ENCODE results near the gene COMMD10. TPM values are rescaled to one million over a fixed set of nuclear protein-coding genes. Genes with fewer than 3 reads are reported as not detected.

The COMMD10 gene
- 29.1 and 30.3 TPM in 2 replicates for total RNA-seq

- FAIRE-seq (no peak), DNase-seq (ENCODE audit: low read depth) (peak; percentile 57)
- TF ChIP-seq CTCF (IDR thresholded peaks at IDR 0.05; ENCODE audit: insufficient read depth, low read length, severe bottlenecking): no peak
- peaks cover 2% of the 10 kb centered on the region for H3K36me3 ChIP-seq (ENCODE audit: control insufficient read depth, insufficient read depth, low read length)
- peak within 1 kb of the TSS; percentile 95 for H3K4me3 ChIP-seq (ENCODE audit: low read depth, low read length)
- H3K27me3 ChIP-seq (ENCODE audit: control insufficient read depth, insufficient read depth, low read length): no peaks in the 10 kb centered on the region
Measured at GRCh38 chr5:116084871-116085715, at the start of gene COMMD10. COMMD10 (plus strand) TSS chr5:116085025.

GRCh38 chr5:116035123-116035522, 49.7 kb upstream of the COMMD10 start:
- Histone ChIP-seq H3K4me3 (ENCODE audit: low read depth, low read length) (no peak overlapping the region), H3K27me3 (ENCODE audit: control insufficient read depth, insufficient read depth, low read length) (no peaks in the 10 kb centered on the region), H3K36me3 (ENCODE audit: control insufficient read depth, insufficient read depth, low read length) (no peaks in the 10 kb centered on the region)
- FAIRE-seq: no peak
- DNase-seq (ENCODE audit: low read depth): peak; percentile 5
- no peak for TF ChIP-seq CTCF (IDR thresholded peaks at IDR 0.05; ENCODE audit: insufficient read depth, low read length, severe bottlenecking)

DNA sequence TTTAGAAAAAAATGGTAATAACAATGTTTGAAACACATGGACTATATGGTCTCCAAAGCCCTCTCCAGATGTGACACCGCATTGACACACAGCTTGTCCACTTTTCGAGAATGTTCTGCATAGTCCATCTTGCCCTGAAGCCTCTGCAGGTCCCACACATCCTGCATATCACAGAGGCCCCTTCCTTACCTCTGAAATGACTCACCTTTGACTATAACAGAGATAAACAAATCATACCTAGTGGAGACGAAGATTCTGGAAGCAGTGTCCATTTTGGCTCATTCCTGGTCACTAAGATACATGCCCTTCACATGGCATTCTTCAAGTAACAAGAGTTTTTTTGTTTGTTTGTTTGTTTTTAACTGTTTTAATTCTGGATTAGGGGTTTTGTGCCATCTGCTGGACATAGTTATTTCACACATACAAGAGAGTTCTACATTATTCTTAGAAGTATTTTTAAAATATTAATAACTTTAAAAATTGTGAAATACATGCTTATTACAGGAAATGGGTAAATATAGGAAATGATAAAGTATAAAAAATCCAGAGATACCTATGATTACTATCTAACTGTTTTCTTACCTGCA, 47.5 kb upstream of the COMMD10 start:
- peak; percentile 8 for DNase-seq (ENCODE audit: low read depth)
- no peaks in the 10 kb centered on the region for H3K27me3 ChIP-seq (ENCODE audit: control insufficient read depth, insufficient read depth, low read length)
- FAIRE-seq: no peak
- no peak for TF ChIP-seq CTCF (IDR thresholded peaks at IDR 0.05; ENCODE audit: insufficient read depth, low read length, severe bottlenecking)
- no peak overlapping the region for H3K4me3 ChIP-seq (ENCODE audit: low read depth, low read length)
- H3K36me3 ChIP-seq (ENCODE audit: control insufficient read depth, insufficient read depth, low read length): no peaks in the 10 kb centered on the region

GRCh38 chr5:116038817-116039216, 46.0 kb upstream of the COMMD10 start:
- TF ChIP-seq CTCF (IDR thresholded peaks at IDR 0.05; ENCODE audit: insufficient read depth, low read length, severe bottlenecking): no peak
- no peak overlapping the region for H3K4me3 ChIP-seq (ENCODE audit: low read depth, low read length)
- no peaks in the 10 kb centered on the region for H3K36me3 ChIP-seq (ENCODE audit: control insufficient read depth, insufficient read depth, low read length)
- DNase-seq (ENCODE audit: low read depth) (no peak), FAIRE-seq (no peak)
- no peaks in the 10 kb centered on the region for H3K27me3 ChIP-seq (ENCODE audit: control insufficient read depth, insufficient read depth, low read length)

DNA sequence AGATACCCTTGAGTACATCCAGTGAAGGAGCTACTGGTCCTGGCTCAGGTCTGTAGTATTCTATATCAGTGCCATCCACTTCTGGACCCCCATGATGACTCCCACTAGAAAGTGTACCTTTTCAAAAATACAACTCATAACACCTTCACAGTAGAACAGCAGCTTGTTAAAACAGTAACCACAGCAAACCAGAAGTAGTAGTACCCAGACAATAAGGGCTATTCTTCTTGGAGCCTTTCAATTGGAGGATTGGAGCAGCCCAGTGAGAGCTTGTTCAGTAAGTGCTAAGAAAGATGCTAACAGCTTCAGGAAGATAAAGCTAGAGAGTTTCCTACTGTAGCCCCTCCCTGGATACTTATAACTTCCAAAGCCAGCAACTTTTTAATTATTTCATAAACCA, 42.5 kb upstream of the COMMD10 start:
- no peak for TF ChIP-seq CTCF (IDR thresholded peaks at IDR 0.05; ENCODE audit: insufficient read depth, low read length, severe bottlenecking)

More for the DNA sequence above, 42.5 kb upstream of the COMMD10 start:
- Histone ChIP-seq H3K36me3 (ENCODE audit: control insufficient read depth, insufficient read depth, low read length) (no peaks in the 10 kb centered on the region), H3K27me3 (ENCODE audit: control insufficient read depth, insufficient read depth, low read length) (no peaks in the 10 kb centered on the region), H3K4me3 (ENCODE audit: low read depth, low read length) (no peak overlapping the region)
- no peak for FAIRE-seq
- DNase-seq (ENCODE audit: low read depth): no peak
